Tibial nerve (tissue), 4 donors: ENCODE data around the gene SSH3. TPM values are rescaled to one million over a fixed set of nuclear protein-coding genes. Genes with fewer than 3 reads are reported as not detected.

Experiments used
- DNase-seq, 2 donors: peaks; one replicate each; pipeline ENCODE4 v3.0.0-alpha.2; 2019; ENCODE audit warnings: low spot score in 2 of 2
- H3K27ac ChIP-seq, 4 donors: fragments of 200-600 bp; sonication (generic) in 3 of 4; one replicate each; pipeline ENCODE4 v1.5.1; 2017 to 2019; ENCODE audit warnings: mild to moderate bottlenecking in 1 of 4
- H3K27me3 ChIP-seq, 2 donors: fragments of 200-600 bp; sonication (generic) in 1 of 2; one replicate each; pipeline versions ENCODE4 v1.5.1 to v1.6.0; 2017 to 2019
- H3K36me3 ChIP-seq, 3 donors: fragments of 200-600 bp; sonication (generic); one replicate each; pipeline ENCODE4 v1.5.1; 2018 to 2019
- H3K4me1 ChIP-seq, 4 donors: fragments of 200-600 bp; sonication (generic) in 3 of 4; one replicate each; pipeline ENCODE4 v1.5.1; 2017 to 2019
- H3K4me3 ChIP-seq, 4 donors: fragments of 200-600 bp; sonication (generic) in 3 of 4; one replicate each; pipeline ENCODE4 v1.5.1; 2017 to 2019; ENCODE audit warnings: mild to moderate bottlenecking in 1 of 4, moderate library complexity in 1 of 4
- H3K9me3 ChIP-seq, 4 donors: fragments of 200-600 bp; sonication (generic) in 3 of 4; one replicate each; pipeline ENCODE4 v1.5.1; 2017 to 2019
- EP300 ChIP-seq, 2 donors: sonication (generic); formaldehyde crosslinking; IDR thresholded peaks; one replicate each; pipeline ENCODE4 v1.6.1; 2017; ENCODE audit warnings: antibody characterized with exemption in 2 of 2, mild to moderate bottlenecking in 1 of 2
- POLR2A ChIP-seq, 2 donors: fragments of 450-650 bp; IDR thresholded peaks; one replicate each; pipeline ENCODE4 v1.6.1; 2017; ENCODE audit warnings: antibody characterized with exemption in 2 of 2, mild to moderate bottlenecking in 2 of 2, moderate library complexity in 2 of 2
- WGBS, 2 donors: methylation state at CpG; one replicate each; pipeline ENCODE4 v1.1.5; 2018; 5-methylcytosine and 5-hydroxymethylcytosine counted together
- total RNA-seq, 4 donors: library from RNA; depleted of rRNA; stranded (reverse); fragments of >200 nt; gene quantifications; one replicate each; pipeline ENCODE4 v1.1.0, GENCODE V29; 2016
- TF ChIP-seq, protein P1 (sequence below), 5 experiments: fragments of 200-600 bp in 3 of 5; fragments of 450-650 bp in 2 of 5; sonication (generic) in 3 of 5; IDR thresholded peaks; one replicate each; pipeline ENCODE4 v1.5.1; 2016 to 2019; ENCODE audit warnings: antibody characterized with exemption in 5 of 5, mild to moderate bottlenecking in 3 of 5, moderate library complexity in 2 of 5

Gene SSH3
- total RNA-seq, 4 donors from 2014 or later = 28.5 to 51.6 (median 43.1) TPM

DNA sequence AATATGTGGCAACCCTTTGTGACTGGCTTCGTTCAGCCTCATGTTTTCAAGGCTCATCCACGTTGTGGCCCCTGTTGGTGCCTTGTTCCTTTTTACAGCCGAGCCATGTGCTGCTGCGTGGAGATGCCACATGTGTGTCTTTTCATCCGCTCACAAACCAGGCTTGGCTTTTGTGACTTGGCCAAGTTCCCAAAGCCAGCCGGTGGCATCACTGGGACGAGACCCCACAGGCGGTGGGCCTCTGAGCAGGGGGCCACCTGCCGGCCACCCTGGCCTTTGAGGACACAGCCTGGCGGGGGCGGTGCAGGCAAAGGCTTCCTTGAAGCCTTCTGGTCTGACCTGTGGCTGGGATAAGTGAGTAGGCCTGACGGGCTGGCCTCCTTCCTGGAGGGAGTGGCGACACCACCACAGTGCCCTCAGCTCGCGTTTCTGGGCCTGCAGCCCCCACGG lies 26.5 kb upstream of the SSH3 start:
- H3K27ac ChIP-seq = peak overlapping the region; percentile 55 to 98 (median 93)
- H3K4me3 ChIP-seq = peak overlapping the region; percentile 6 to 41 (median 16)
- peaks cover 0 to 94% (median 78%) of the 10 kb centered on the region in 4 donors for H3K4me1 ChIP-seq
- 28 to 36% methylated on average over 11 to 14 of the region's 16 CpGs for WGBS, 2 donors
- TF ChIP-seq POLR2A (IDR thresholded peaks at IDR 0.05) = no peak
- TF ChIP-seq, protein P1, sequence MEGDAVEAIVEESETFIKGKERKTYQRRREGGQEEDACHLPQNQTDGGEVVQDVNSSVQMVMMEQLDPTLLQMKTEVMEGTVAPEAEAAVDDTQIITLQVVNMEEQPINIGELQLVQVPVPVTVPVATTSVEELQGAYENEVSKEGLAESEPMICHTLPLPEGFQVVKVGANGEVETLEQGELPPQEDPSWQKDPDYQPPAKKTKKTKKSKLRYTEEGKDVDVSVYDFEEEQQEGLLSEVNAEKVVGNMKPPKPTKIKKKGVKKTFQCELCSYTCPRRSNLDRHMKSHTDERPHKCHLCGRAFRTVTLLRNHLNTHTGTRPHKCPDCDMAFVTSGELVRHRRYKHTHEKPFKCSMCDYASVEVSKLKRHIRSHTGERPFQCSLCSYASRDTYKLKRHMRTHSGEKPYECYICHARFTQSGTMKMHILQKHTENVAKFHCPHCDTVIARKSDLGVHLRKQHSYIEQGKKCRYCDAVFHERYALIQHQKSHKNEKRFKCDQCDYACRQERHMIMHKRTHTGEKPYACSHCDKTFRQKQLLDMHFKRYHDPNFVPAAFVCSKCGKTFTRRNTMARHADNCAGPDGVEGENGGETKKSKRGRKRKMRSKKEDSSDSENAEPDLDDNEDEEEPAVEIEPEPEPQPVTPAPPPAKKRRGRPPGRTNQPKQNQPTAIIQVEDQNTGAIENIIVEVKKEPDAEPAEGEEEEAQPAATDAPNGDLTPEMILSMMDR (IDR thresholded peaks at IDR 0.05) = peak in 3 of 5 experiments; percentile 8 to 16 (median 16)
- no peak for DNase-seq
- H3K36me3 ChIP-seq = peaks cover 0 to 45% (median 28%) of the 10 kb centered on the region in 3 donors
- no peaks in the 10 kb centered on the region for H3K27me3 ChIP-seq
- H3K9me3 ChIP-seq = no peaks in the 10 kb centered on the region

DNA sequence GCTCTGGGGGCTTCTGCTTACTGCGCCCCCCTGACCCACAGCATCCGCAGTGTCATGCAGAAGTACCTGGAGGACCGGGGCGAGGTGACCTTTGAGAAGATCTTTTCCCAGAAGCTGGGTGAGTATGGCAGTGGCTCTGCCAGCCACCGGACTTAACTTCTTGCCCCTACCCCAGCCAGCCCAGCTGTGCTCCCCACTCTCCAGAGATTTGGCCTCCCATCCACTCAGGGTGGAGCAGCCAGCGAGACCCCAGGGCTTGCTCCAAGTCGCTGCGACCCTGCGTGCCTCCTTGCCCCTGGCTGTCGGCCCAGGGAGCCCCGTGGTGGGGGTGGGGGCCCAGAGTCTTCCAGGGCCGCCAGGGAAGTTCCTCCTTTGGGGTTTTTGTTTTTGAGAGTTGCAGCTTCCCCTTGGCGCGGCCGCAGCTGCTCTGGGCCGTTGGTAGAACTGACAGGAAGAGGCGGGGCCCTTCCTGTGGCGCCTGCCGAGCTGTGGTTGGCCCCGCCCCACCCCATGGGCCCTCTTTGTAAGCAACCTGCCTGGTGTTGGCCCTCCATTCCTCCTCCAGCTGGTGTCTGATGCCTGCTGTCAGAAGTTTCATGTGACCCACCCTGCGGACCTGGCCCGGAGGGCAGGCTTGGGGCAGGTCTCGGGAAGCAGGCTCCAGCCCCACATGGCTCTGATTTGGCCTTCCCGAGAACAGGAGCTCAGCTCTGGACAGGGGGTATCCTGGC lies 25.9 kb upstream of the SSH3 start:
- peak overlapping the region; percentile 6 to 41 (median 16) for H3K4me3 ChIP-seq

DNA sequence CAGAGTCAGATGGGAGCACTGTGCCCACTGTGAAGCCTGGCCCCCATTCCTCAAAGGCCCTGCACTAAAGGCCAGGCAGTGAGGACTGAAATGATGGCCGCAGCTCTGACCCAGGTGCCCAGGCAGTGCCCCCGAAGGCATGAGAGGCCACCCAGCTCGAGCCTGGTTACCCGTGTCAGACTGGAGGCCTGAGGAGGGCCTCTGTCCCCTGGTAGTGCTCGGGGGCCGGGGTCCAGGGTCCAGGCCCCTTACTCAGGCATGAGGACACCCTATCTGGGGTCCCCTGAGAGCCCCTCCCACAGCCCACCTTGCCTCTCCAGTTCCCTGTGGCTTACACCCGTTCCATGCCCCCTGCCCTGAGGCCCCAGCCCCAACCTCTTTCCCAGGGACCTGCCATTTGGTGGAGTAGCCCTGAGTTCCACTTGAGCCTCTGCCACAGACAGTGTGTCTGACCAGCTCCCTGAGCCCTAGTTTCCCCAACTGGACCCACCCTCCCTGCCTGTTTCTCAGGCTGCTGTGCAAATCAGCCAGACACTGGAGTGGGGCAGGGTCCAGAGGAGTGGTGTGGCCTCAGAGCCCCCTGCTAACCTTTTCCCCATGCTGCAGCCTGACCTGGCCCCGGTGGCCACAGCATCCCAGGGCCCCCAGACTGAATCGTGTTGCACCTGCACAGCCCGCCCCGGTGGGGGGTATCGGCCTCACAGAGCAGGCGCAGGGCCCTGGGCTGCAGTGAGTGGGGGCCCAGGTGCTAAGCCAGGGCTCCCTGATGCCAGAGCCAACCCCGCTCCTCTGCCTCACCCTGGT lies 25.0 kb upstream of the SSH3 start:
- peaks cover 0 to 79% (median 63%) of the 10 kb centered on the region in 4 donors for H3K4me1 ChIP-seq
- no peak for DNase-seq

More for the DNA sequence above, 25.9 kb upstream of the SSH3 start:
- Histone ChIP-seq H3K27ac (peak overlapping the region; percentile 55 to 98 (median 93)), H3K4me1 (peaks cover 0 to 88% (median 72%) of the 10 kb centered on the region in 4 donors), H3K27me3 (no peaks in the 10 kb centered on the region), H3K36me3 (peaks cover 0 to 45% (median 34%) of the 10 kb centered on the region in 3 donors), H3K9me3 (no peaks in the 10 kb centered on the region)
- WGBS, 2 donors = 9 to 16% methylated on average over 15 to 16 of the region's 24 CpGs
- TF ChIP-seq EP300 (IDR thresholded peaks at IDR 0.05) (peak in 1 of 2 donors; percentile 71), POLR2A (IDR thresholded peaks at IDR 0.05) (peak in 1 of 2 donors; percentile 29)
- TF ChIP-seq, protein P1 (IDR thresholded peaks at IDR 0.05) = peak in 1 of 5 experiments; percentile 9
- peak; percentile 82 to 86 for DNase-seq

DNA sequence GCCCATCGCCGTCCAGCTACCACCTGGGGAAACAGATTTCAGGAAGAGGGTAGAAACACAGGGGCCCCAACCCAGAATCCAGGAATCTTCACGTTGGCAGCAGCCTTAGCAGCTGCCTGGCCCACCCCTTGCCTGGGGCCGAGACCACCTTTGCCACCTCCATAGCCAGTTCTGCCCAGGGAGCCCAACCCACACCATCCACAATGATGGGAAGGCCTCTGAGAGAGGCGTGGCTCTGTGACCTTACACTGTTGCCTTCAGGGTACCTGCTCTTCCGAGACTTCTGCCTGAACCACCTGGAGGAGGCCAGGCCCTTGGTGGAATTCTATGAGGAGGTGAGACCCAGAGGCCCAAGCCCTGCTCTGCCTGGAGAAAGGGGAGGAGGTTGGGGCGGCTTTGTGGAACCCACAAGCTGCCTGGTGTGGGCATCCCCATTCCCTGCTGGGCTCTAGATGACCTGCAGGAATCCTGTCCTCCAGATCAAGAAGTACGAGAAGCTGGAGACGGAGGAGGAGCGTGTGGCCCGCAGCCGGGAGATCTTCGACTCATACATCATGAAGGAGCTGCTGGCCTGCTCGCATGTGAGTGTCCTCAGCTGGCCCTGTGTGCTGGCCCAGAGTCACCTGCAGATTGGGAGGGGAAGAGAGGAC lies 24.3 kb upstream of the SSH3 start:
- TF ChIP-seq EP300 (IDR thresholded peaks at IDR 0.05) (no peak), POLR2A (IDR thresholded peaks at IDR 0.05) (no peak)
- TF ChIP-seq, protein P1 (IDR thresholded peaks at IDR 0.05) = no peak
- peak overlapping the region in 3 of 4 donors; percentile 90 to 98 (median 96) for H3K27ac ChIP-seq
- 84 to 93% methylated on average over 13 to 14 of the region's 14 CpGs for WGBS, 2 donors
- DNase-seq = no peak
- H3K27me3 ChIP-seq = no peaks in the 10 kb centered on the region
- H3K36me3 ChIP-seq = peaks cover 5 to 58% (median 48%) of the 10 kb centered on the region in 3 donors
- H3K4me3 ChIP-seq = no peak overlapping the region
- peaks cover 0 to 72% (median 57%) of the 10 kb centered on the region in 4 donors for H3K4me1 ChIP-seq
- H3K9me3 ChIP-seq = no peaks in the 10 kb centered on the region

More for the DNA sequence above, 25.0 kb upstream of the SSH3 start:
- peaks cover 5 to 51% (median 41%) of the 10 kb centered on the region in 3 donors for H3K36me3 ChIP-seq
- H3K4me3 ChIP-seq = peak overlapping the region in 2 of 4 donors; percentile 24 to 41
- H3K27me3 ChIP-seq = no peaks in the 10 kb centered on the region
- peak overlapping the region; percentile 55 to 98 (median 93) for H3K27ac ChIP-seq
- no peaks in the 10 kb centered on the region for H3K9me3 ChIP-seq
- 83 to 85% methylated on average over 7 to 14 of the region's 14 CpGs for WGBS, 2 donors
- TF ChIP-seq EP300 (IDR thresholded peaks at IDR 0.05) (no peak), POLR2A (IDR thresholded peaks at IDR 0.05) (no peak)
- TF ChIP-seq, protein P1 (IDR thresholded peaks at IDR 0.05) = no peak
